ENCODE data around the gene PIP5KL1.

The PIP5KL1 gene

DNA sequence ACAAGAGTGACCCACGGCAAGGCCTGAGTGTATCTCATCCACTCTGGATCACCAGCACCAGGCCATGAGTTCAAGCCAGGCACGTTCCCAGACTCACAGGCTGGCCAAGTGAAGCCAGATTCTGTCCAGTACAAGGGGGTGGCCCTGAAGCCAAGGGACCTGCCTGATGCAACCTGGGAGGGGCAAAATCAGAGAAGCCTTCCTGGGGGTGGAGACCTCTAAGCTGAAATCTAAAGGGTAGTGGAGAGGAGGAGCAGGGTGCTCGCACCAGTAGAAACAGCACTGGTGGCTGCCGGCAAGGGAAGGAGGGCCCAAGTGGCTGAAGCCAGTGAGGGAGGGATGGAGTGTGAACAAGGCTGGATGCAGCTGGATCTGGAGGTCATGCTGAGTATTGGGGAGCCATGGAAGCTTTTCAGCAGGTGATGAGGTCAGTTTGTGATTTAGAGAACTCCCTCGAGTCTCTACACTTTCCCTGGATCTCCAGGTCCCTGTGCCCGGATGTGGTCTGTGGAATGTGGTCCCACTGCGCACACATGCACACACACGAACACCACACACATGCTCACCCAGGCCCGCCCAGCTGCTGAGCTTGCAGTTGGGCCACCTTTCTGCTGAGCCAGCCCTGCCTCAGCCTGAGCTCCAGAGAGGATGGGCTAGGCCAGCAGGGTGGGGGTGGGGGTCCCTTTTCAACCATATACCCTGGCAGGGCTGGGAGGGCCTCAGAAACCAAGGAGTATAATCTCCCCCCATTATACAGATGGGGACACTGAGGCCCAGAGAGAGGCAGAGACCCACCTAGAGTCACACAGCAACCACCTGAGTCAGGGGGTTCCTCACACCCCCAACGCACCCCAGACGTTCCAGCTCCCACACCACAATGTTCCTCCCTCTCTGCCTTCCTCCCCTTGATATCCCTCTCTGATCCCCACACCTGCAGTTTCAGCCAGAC, 1.6 kb downstream of the PIP5KL1 start:
- no peak for DNase-seq

GRCh38 chr9:127927988-127928675, 2.4 kb downstream of the PIP5KL1 start:
- no peak for DNase-seq

DNA sequence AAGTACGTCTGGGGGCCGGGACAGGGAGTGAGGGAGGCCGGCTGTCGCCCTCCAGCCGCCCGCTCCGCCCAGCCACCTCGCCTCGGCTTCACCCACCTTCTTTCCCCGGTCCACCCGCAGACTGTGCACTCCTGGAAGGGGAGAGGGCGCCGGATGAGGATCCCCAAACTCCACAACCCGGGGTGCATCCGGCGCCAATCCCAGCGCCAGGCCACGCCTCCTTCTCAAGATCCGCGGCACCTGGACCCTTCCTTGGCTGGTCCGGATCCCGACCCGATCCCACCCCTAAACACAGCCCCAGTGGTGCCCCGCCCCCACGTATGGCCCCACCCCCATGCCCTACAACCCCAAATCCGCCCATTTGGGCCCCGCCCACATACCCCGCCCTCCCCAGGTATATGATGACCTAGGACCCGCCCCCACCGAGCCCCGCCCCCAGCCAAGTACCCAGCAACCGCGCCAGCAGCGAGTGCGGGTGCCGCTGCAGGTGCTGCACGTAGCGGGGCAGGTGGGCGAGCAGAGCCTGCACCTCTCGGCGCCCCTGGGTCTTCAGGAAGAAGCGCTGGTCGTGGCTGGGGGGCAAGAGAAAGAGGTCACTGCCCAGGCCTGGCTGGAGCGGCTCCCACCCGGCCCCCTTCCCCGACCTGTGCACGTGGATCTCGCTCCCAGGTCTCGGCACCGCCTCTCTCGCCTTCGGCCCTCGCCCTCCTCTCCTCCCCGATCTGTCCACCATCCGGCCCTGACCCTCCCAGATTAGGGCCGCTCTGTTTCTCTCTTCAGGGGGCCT, 3.2 kb downstream of the PIP5KL1 start:
- DNase-seq, result no peak

DNA sequence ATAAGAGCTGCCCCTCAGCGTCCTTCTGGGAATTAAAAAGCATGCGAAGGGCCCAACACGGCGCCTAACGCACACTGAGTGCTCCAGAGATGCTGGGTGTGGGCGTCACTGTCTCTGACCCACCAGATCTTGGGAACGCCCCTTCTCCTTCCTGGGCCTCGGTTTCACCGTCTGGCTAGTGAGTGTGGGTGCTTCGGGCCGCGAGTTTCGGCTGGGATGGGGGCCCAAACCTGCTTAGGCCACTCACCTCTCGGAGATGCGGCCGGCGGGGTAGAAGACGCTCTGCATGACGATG, 3.7 kb downstream of the PIP5KL1 start:
- DNase-seq, result no peak

DNA sequence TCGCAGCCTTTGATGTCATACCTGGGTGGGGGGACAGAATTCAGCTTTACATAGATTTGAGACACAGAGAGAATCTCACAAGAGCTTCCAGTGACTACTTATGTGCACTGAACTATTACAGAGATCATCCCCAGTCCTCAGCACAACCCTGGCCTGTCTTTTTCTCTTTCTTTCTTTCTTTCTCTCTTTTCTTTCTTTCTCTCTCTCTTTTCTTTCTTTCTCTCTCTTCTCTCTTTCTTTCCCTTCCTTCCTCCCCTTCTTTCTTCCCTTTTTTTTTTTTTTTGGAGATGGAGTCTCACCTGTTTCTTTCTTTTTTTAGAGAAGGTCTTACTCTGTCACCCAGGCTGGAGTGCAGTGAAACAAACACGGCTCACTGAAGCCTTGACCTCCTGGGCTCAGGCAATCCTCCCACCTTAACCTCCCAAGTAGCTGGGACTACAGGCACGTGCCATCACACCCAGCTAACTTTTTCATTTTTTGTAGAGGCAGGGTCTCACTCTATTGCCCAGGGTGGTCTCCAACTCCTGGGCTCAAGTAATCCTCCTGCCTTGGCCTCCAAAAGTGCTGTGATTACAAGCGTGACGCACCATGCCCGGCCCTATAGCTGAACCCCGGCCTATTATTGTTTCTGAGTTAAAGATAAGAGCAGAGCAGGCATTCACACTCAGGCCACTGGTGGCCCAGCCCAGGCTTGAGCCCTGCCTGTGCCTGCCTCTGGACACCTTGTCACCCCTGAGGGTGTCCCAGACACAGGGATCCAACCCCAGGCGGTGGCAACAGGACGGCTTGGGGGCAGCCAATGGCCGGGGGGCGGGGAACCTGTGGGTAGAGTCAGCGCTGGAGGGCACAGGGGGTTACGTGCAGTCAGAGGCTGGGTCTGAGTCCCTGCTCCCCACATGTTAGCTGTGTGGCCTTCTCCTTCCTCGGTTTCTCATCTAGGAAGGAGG, 4.3 kb downstream of the PIP5KL1 start:
- no peak for DNase-seq

GRCh38 chr9:127924736-127925444, 5.7 kb downstream of the PIP5KL1 start:
- no peak for DNase-seq

- DNase-seq, result no peak
Measured at GRCh38 chr9:127923771-127924170, 6.8 kb downstream of the PIP5KL1 start.

DNA sequence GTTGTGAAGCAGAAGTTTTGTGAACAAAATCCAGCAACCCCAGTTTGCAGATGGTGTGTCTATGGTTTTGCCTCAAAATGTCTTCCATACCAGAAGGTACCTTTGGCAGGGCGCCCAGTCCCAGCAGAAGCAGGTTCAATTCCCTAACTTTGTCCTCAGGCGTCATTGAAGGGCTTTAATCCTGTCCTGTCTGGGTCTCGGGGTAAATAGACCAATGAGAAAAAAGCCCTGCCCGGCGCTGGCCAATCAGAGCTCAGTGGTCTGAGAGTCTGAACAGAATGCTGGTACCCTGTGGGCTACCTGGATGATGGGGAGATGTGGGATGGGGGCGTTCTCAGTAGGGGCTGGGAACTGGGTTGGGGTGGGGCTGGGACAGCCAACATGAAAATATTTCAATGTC, 7.5 kb downstream of the PIP5KL1 start:
- DNase-seq, result no peak

DNA sequence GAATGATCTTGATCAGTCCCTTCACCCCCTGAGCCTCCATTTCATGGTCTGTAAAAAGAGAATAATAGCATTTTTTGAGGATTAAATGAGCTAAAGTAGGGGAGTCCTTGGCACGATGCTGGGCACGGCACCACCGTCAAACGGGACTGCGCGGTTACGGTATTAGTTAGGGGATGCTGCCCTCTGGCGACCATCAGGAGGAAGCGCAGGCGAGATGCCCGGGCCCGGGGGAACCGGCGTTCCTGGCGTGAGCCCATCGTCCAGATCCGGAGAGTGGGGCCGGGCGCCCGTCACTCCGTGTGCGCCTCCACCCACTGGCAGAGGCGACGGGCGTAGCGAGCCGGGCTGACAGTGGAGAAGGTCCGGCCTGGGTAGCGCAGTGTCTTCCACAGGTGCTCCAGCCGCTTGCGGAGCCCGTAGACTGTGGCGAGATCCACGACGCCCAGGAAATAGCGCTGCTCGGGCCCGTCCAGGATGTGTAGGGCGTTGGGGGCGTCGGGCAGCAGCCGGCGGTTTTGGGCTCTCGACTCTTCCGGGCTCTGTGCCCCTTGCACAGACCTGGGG, 8.9 kb downstream of the PIP5KL1 start:
- DNase-seq, result peak; percentile 85

GRCh38 chr9:127920794-127921193, 9.8 kb downstream of the PIP5KL1 start:
- no peak for DNase-seq

GRCh38 chr9:127919253-127919815, 11.2 kb downstream of the PIP5KL1 start:
- DNase-seq, result no peak

- no peak for DNase-seq
Measured at GRCh38 chr9:127918183-127919107, 12.1 kb downstream of the PIP5KL1 start.

DNA sequence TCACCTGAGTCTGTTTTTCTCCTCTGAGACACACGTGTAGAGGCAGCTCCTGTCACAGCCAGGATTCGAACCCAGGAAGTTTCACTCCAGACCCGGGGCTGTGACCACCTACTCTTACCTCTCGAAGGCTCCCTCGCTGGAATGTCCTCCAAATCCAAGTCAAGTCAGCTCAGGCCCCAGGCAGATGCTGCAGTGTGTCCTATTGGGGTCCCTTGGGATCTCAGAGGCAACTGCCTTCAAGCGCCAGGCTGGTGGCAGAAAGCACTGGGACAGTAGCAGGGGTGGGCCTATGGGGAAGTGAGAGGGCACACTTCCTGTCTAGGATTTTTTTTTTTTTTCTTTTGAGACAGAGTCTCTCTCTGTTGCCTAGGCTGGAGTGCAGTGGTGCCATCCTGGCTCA, 13.0 kb downstream of the PIP5KL1 start:
- DNase-seq, result no peak

- DNase-seq, result peak; percentile 98
Measured at GRCh38 chr9:127916720-127917581, 13.6 kb downstream of the PIP5KL1 start, which contains the start of gene ST6GALNAC4. ST6GALNAC4 (minus strand) TSS chr9:127917041; CDS start chr9:127916419, 622 bp downstream.

GRCh38 chr9:127915801-127916719, 14.5 kb downstream of the PIP5KL1 start:
- DNase-seq, result no peak

- DNase-seq, result no peak
Measured at GRCh38 chr9:127915325-127915752, 15.2 kb downstream of the PIP5KL1 start.

DNA sequence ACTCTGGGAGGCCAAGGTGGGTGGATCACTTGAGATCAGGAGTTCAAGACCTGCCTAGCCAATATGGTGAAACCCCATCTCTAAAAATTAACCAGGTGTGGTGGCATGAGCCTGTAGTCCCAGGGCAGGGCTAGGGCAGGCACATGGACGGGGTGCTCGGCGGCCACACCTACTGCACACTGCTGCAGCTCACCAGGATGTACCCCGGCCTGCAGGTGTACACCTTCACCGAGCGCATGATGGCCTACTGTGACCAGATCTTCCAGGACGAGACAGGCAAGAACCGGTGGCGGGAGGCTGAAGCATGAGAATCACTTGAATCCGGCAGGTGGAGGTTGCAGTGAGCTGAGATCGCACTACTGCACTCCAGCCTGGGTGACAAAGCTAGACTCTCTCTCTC, 16.9 kb downstream of the PIP5KL1 start:
- DNase-seq, result no peak

Measured in right forelimb (tissue), 1 donor.